GM19238 (cell line): ENCODE measurements around the gene WASF2.
"Not testable (repeated sequence)": the region's sequence is repeated elsewhere in the genome, so short reads cannot be mapped to it uniquely, and the experiment has no call there.

Source experiments
- DNase-seq: peaks from one replicate; pipeline ENCODE4 v3.0.0; 2011; ENCODE audit warnings: low spot score; ENCODE audit not compliant: insufficient read length

The WASF2 gene

DNA sequence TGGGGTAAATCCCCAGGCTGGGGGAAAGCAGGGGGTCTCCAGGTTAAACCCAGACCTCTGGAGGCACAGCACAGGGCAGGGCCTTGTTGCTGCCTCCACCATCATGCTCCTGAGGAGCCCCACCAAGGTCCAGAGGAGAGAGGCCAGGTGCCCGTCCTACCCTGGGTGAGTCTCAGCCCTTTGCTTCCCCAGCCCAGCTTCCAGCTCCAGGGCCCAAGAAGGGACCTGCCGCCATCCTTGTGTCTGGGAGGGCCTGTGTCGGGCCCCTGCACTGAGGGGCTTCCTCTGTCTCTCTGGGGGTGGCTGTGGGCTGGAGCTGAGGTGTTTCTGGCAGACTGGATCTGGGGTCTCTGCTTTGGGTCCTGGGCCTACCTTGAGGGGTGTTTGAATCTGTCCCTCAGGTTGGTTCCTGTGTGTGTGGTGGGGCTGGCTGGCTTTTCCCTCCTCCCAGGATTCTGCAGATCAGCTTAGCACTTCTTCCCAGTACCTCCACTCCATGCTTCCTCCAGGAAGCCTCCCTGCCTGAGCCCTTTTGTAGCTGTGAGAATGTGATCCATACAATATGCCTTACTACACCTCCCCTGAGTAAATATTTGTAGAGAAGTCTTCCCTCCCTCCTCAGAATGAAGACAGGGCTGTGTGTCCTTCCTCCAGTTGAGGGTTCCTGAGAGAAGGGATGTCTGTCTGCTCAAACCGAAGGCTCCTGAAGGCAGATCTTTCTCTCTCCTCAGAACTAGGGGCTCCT, 91.4 kb downstream of the WASF2 start:
- DNase-seq = no peak

DNA sequence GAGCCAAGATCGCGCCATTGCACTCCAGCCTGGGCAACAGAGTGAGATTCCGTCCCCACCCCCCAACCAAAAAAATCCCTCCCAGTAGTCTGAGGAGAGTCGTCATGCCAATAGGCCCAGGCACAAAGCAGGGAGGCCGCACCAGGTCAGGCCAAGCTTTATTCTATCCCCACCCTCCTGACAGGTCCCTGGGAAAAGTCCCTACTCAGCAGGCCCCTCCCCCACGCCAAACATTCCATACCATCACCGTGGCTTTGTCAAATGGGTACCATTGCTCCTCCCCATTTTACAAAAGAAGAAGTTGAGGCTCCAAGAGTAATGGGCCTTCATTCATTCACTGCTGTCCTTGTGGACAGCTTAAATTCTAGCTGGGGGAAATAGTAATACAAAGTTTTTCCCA, 92.2 kb downstream of the WASF2 start:
- DNase-seq = no peak

DNA sequence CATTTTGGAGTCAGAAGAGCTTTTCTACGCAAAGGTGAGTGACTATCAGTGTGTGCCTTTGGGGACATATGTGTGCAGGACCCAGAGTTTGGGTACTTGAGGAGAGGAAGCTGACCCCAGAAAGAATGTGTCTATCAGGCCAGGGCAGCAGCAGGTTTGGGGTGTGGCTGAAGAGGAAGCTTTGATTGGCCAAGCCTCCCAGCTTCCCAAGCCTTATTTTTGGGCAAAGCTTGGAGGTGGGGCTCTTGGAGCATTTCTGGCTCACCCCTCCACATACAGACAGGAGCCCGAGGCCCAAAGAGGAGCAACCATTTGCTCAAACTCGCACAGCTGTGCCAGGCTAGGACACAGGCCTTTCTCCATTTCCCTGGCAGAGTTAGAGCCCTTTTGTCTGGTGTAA, 92.9 kb downstream of the WASF2 start:
- no peak for DNase-seq

DNA sequence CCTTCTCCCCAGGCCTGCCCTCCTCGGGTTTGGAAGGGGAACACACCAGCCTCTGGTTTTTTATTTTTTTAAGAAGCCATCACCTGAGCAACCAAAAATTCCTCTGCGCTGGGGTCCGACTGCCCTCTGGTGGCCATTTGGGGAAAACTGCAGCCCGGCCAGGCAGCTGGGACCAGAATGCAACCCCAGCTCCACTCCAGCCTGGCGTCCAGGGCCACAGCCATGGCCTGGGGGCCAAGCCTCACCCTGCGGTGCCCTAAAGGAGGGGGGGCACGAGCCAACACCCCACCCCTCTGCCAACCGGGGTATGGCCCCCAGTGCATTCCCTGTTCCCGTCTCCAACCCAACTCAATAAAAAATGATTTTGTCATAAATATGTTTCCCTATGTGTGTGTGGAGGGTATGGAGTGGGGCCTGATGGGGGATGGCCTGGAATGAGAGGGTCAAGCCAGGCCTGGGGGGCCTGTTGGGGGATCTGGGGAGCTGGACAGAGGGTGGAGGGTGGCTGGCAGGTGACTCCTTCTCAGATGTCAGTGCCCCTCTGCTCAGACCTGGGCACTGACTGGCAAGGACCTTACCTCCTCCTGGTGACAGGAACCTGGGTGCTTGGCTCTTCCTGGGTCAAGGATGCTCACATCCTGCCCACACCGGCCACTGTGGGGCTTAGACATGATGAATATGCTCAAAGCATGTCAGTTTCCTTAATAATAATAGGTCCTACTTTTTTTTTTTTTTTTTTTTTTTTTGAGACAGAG, 94.3 kb downstream of the WASF2 start:
- peak; percentile 83 for DNase-seq

DNA sequence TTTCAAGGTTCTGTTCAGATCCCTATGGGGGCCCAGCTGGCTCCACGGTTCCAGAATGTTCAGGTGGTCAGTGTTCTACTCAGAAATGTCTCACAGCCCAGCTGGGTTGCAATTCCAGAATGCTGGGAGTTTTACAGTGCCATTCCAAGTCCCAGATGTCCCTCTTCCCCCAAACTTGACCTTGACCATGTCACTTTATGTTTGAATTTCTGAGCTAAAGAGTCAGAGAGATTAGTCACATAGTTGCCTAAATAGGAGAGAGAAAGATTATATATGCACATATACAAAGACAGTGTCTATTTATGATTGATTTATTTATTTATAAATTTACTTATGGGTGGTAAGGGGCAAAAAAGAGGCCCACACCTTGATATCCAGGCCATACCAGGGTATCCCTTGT, 95.0 kb downstream of the WASF2 start:
- DNase-seq = no peak

DNA sequence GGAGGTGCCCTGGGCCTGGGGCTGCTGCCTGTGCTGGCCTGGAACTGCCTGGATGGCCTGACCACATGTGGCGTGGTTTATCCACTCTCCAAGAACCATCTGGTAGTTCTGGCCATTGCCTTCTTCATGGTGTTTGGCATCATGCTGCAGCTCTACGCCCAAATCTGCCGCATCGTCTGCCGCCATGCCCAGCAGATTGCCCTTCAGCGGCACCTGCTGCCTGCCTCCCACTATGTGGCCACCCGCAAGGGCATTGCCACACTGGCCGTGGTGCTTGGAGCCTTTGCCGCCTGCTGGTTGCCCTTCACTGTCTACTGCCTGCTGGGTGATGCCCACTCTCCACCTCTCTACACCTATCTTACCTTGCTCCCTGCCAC, 95.7 kb downstream of the WASF2 start:
- no peak for DNase-seq

DNA sequence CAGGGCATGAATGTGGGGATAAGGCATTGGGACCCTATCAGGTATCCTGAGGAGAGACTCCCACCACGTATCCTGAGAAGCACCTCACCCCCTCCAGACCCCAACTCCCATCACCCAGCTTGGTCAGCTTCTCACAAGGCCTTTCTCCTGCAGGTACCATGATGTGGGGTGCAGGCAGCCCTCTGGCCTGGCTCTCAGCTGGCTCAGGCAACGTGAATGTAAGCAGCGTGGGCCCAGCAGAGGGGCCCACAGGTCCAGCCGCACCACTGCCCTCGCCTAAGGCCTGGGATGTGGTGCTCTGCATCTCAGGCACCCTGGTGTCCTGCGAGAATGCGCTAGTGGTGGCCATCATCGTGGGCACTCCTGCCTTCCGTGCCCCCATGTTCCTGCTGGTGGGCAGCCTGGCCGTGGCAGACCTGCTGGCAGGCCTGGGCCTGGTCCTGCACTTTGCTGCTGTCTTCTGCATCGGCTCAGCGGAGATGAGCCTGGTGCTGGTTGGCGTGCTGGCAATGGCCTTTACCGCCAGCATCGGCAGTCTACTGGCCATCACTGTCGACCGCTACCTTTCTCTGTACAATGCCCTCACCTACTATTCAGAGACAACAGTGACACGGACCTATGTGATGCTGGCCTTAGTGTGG, 96.2 kb downstream of the WASF2 start:
- no peak for DNase-seq

DNA sequence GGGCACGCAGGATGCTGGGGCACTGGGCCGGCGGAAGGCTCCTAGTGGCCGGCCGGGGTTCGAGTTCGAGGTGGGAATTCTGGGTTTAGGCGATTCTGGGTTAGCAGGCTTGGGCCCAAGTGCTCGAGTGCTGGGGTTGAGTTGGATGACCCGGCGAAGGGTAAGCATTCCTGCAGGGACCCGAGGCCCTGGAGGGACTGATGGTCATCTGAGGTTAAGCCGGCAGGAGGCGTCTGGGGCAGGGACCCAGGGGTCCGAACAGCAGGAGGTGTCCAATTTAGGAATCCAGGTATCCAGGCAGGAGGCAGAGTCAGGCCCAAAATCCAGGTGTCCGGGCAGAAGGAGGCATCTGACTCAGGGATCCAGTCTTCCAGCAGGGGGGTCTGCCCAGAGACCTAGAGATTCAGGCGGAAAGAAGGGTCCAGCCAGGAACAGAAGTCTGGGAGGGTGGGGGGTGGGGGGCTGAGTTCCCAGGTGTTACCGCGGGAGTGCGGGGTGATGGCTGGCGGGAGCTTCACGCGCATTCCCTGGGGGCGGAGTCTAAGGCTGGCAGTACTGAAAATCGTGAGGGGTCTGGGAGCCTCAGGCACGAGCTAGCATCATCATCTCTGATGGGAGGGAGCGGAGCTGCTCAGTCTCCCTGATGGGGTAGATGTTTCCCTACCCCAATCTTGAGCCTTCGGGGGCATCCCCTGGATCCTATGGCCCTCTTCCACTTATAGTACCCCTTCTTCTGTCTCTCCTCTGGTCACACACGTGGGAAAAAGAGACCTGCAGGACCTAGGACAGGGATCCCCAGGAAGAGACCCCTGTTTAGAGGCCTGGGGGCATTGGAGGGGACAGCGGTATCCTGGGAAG, 97.0 kb downstream of the WASF2 start:
- no peak for DNase-seq

DNA sequence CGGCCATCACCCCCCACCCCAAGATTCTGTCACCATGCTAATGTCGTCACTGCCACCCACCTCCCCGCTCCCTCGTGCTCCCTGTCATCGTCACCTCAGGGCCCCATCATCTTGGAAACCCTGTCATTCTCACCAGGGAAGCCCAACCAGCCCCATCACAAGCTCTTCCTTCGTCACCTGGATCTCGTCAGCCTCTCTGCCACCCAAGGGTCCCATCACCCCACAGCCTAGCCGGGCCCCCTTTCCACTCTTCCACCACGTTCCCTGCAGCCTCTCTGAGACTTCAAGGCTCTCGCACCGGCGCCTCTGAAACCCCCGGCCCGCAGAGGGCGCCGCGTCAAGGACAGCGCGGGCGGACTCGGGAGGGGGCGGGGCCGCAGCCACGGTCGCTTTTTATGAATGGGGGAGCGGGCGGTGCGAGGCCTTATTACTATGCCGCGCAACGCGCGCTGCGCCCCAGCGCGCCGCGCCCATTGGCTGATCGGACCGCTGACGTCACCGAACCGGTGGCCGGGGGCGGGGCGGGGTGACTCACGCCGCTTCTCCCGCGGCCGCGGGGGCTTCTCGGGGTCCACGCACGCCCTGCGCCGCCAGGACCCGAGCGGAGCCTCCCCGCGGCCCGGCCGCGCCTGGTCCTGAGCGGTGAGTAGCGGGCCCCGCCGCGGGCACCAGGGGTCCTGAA, 97.7 kb downstream of the WASF2 start, which contains the start of gene GPR3:
TSS of gene GPR3 (plus strand) at position 527 of the 682 bp plus-strand sequence. CDS start 1,177 bp downstream, outside the sequence.
- DNase-seq = peak; percentile 92

DNA sequence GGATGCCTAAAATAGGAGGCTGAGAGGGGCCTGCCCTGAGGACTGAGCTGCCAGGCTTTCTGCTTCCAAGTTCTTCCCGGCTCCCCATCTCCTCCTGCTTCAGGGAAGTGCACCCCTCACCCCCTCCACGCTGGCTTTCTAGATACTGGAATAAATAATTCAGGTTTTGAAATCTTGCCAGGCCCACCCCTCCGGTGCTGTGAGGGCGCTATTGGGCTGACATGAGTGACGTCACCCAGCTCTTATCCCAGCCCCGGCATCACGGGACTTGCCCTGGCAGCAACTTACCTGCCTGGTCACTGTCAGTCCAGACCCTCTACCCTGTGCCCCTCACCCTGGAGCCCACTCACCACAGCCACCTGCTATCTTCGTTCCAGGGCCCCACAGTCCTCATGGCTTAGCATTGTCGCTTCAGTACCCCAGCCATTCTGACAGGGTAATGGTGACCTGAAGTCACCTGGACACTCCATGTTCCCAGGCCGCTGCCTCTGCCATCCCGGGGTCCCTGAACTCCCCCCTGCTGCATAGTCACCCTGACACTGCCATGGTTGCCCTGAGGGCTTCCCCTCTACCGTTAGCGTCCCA, 98.4 kb downstream of the WASF2 start:
- DNase-seq = no peak

DNA sequence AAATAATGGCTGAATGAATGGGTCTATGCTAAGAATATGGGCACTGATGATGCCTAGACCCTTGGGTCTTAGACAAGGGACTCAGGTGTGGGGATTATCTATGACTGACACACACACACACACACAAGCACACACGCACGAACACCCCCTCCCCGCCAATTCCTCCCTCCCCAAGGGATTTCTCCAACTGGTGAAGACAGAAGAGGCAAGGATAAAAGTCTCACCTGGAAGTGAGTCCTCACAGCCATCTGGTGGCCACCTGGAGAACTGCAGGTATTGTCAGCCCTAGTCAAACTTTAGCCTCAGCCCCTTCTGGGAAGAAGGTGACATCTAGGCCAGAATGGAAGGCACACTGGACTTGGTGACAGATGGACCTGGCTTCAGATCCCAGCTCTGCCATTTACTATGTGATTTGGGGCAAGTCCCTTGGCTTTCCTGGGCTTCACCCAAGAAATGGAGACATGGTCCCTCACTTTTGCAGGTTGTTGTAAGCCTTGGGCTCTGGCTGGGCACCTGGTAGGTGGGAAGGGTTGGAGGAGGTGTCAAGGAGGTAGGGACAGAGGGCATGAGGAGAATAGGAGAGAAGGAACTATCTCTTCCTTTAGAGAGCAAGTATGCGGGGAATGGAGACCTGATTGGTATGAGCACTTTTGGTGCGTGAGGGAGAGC, 101.5 kb downstream of the WASF2 start:
- peak; percentile 67 for DNase-seq

DNA sequence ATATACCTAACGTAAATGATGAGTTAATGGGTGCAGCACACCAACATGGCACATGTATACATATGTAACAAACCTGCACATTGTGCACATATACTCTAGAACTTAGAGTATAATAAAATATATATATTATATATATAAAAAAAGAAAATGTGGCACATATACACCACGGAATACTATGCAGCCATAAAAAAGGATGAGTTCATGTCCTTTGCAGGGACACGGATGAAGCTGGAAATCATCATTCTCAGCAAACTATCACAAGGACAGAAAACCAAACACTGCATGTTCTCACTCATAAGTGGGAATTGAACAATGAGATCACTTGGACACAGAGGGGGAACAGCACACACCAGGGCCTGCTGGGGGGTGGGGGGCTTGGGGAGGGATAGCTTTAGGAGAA, 105.2 kb downstream of the WASF2 start:
- not testable (repeated sequence) for DNase-seq

DNA sequence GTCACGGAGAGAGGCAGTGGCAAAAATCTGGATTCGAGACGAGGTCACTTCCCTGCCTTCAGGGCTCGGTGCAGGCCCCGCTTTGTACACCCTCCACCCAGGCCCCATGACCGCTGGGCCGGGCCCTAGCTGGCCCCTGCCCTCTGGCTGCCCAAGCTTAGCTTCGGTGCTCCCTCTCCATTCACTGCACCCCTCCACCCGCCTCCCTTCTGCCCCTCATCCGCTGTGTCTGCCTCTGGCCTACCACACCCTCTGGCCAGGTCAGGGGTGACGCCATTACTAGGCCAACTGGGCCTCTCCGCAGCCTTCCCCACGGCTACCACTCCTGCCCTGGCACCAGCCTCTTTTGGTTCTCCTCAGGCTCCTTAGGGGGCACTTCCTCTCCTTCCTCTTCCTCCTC, 106.3 kb downstream of the WASF2 start:
- DNase-seq = no peak

DNA sequence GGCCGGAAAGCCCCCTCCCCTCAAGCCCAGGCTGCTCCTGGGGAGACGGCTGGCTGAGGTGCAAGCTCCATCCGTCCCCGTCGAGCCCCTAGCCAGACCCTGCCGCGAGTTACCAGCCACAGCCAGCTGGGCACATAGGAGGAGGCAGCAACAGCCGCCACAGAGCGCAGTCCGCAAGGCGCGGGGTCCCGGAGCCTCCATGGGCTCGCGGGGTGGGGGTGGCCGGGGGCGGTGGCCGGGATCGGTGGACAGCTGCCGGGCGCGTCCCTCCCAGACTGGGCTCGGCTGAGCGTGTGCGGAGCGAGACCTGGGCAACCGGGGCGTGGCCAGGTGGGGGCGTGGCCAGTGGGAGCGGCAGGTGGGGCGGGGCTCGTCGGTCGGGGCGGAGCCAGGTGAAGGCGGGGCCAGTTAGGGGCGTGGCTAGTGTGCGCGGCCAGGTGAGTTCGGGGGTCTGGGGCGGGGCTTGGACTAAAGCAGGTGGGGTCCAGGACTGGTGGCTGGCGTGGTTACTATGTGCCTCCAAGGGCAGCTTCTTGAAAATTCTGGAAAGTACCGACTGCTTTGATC, 106.8 kb downstream of the WASF2 start, which contains the start of gene CD164L2:
TSS of gene CD164L2 (minus strand) at position 295 of the 567 bp plus-strand sequence. CDS start at position 201, 94 bp downstream.
- no peak for DNase-seq

DNA sequence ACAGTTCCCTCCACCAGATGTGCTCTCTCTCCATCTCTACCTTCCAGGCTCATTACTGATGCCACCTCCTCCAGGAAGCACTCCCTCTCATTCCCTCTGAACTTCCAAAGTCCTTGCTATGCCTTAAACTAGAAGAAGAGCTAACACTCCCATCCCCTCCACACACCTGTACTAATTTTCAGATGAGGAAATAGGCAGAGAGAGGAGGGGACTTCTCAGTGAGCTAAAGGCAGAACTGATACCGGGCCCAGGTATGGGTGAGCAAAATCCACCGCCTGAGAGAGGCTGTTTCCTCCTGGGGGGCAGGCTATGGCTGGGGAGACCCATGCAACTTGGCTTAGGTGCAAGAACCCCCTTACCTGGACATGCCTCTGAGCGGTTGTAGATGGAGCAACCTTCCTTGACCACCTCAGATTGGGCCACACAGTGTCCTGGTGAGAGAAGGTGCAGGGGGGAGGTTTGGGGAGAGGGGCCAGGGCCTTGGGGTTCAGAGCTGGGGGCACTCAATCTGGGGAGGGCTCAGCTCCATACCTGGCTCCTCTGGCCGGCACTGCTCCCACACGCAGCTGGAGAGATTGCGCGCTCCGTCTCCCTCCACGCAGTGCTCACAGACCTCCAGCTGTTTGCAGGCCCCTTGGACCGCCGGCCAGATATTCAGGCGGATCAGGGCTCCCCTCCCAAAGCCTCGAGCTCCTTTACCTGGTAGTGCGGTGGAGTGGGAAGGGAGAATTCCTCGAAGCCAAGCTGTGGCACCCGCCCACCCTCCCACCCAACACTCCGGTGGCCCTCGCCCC, 107.8 kb downstream of the WASF2 start:
- DNase-seq = no peak

DNA sequence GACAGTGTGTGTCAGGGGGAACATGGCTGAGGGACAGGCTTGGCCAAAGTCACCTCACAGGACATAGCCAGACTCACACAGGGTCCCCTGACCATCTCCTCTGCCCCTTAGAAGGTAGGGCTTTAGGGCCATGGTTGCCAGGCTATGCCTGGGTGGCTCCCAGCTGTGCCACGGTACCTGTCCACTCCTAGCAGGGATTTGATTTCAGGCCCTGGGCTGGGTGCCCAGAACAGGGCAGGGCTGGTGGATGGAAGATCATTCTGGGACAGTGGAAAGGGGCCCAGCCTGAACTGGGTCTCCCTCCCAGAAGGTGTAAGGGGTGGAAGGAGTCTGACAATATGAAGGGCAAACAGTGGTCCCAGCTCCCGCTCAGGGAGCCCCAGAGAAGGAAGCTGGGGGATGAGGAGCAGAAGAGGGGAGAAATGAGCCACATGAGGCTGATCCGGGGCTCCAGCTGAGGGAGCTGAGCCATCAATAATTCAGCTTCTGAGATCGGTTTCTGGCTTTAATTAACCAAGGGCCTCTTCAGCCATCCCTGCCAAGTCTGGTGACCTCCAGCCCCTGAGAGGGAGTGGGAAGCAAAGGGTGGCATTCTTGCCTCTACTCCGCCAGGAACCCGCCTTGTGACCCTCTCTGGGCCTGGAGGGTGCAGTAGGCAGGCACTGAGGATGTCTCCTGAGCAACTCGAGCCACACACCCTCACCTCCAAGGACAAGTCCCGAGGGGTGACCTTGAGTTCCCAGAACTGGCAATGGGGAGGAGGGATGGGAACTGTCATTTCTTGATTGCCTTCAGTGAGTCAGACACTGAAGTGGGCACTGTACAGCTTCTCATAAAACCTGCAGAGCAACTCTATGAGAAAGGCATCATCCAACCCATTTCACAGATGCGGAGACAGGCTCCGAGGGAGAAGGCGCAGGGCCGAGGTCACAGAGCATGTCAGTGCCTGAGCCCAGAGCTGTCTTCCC, 108.9 kb downstream of the WASF2 start:
- DNase-seq = no peak

DNA sequence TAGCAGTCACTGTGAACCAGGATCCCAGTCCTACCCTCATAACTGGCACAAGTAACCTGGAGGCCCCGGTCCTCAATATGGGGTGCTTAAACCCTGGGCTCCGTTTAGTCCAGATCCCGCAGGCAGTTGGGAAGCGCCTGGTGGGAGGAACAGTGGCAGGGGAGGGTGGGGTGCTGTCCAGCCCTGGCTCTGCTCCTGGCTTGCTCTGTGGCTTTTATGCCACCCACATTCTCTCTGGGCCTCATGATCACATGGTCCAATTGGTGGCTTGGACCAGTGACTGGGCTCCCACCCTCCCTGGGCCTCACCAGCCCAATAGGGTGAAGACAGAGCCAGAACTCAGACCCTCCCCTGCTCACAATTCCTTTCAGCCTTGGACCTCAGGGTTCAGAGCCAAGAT, 109.7 kb downstream of the WASF2 start:
- no peak for DNase-seq
